ENCODE results near the gene SLC29A1. TPM values are rescaled to one million over a fixed set of nuclear protein-coding genes. Genes with fewer than 3 reads are reported as not detected.
"Not testable (repeated sequence)": the region's sequence is repeated elsewhere in the genome, so short reads cannot be mapped to it uniquely, and the experiment has no call there.

Gene SLC29A1
- total and polyA plus RNA-seq, 4 donors, result 16.1 to 51.8 (median 27.2) TPM

DNA sequence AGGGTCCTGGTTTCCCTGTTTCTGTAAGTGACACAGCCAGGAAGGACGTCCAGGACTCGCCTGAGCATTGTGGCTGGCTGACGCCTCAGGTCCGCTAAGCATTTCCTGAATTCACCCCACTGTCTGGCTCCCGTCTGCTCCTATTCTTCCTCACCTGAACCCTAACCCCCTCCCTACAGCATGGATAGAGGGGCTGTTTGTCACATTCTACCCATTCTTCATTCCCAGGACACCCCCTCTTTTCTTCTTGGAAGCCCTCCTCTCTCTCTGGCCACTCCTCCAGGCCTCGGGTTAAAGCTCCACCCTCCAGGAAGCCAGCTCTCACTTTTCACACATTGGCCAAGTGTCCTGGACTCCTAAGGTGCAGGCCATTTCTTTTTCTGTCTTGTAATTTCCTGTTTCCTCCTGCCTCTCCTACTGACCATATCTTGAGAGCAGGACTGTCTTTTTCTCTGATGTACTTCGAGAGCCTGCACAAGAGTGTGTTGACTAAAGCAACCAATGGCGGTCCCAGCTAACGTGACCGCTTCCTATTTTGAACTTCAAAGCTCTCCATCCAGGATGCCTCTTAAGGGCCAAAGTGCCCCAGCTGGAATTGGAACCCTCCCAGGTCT is 30.9 kb upstream of the SLC29A1 start:
- Histone ChIP-seq H3K4me3 (ENCODE audit: low read depth, low read length) (peak overlapping the region; percentile 26), H3K36me3 (ENCODE audit: control insufficient read depth, insufficient read depth, low read length) (no peaks in the 10 kb centered on the region), H3K9me3 (ENCODE audit: control insufficient read depth, insufficient read depth, low read length) (no peaks in the 10 kb centered on the region), H3K27me3 (ENCODE audit: control insufficient read depth, insufficient read depth, low read length) (no peaks in the 10 kb centered on the region), H3K4me1 (ENCODE audit: control insufficient read depth, insufficient read depth, low read length) (no peaks in the 10 kb centered on the region), H3K27ac (ENCODE audit: low read depth, low read length) (peak overlapping the region; percentile 19)
- WGBS (ENCODE audit: insufficient coverage), result 51% methylated on average over 10 of the region's 10 CpGs
- DNase-seq (ENCODE audit: low read depth in 4 of 6, low spot score in 6 of 6), result peak in 1 of 6 donors; percentile 22

DNA sequence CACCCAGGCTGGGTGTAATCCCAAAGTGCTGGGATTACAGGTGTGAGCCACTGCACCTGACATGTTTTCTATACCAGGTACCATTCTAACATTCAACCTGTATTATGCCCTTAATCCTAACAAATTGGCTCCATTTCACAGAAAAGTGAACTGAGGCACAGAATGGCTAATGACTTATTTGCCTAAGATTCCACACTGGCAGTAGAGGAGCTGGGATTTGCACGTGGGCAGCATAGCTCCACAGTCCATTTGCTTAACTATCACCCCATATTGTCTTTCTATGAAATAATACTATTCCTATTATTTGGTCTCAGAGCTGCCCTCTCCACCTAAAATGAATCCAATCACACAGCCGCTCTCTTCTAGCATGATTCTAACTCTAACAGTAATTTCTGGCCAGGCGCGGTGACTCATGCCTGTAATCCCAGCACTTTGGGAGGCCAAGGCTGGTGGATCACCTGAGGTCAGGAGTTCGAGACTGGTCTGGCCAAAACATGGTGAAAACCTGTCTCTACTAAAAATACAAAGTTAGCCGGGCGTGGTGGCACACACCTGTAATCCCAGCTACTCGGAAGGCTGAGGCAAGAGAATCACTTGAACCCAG is 30.0 kb upstream of the SLC29A1 start:
- Histone ChIP-seq H3K27ac (ENCODE audit: low read depth, low read length) (no peak overlapping the region), H3K9me3 (ENCODE audit: control insufficient read depth, insufficient read depth, low read length) (no peaks in the 10 kb centered on the region), H3K27me3 (ENCODE audit: control insufficient read depth, insufficient read depth, low read length) (no peaks in the 10 kb centered on the region), H3K4me1 (ENCODE audit: control insufficient read depth, insufficient read depth, low read length) (no peaks in the 10 kb centered on the region), H3K4me3 (ENCODE audit: low read depth, low read length) (no peak overlapping the region), H3K36me3 (ENCODE audit: control insufficient read depth, insufficient read depth, low read length) (no peaks in the 10 kb centered on the region)
- no peak for DNase-seq (ENCODE audit: low read depth in 4 of 6, low spot score in 6 of 6)
- WGBS (ENCODE audit: insufficient coverage), result 88% methylated on average over 6 of the region's 8 CpGs

DNA sequence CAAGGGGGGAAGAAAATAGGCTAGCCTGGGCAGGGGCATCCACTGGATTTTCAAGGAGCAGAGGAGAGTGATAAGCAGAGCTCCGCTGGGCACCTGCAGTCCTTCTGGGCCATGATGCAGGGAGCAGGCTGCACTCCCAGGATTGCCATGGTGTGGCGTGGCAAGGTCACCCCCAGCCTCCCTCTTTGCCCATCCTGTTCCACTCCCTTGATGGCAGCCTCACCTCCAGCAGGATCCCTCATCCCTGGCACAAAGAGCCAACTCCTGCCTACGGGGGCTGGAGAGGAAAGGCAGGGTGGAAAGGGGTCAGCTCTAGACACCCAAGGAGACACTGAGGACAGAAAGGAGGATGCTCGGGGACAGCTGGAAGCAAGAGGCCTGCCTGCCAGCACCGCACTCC is 29.1 kb upstream of the SLC29A1 start:
- H3K36me3 ChIP-seq (ENCODE audit: control insufficient read depth, insufficient read depth, low read length), result no peaks in the 10 kb centered on the region
- no peaks in the 10 kb centered on the region for H3K4me1 ChIP-seq (ENCODE audit: control insufficient read depth, insufficient read depth, low read length)
- H3K27me3 ChIP-seq (ENCODE audit: control insufficient read depth, insufficient read depth, low read length), result no peaks in the 10 kb centered on the region
- no peak for DNase-seq (ENCODE audit: low read depth in 4 of 6, low spot score in 6 of 6)
- no peaks in the 10 kb centered on the region for H3K9me3 ChIP-seq (ENCODE audit: control insufficient read depth, insufficient read depth, low read length)
- H3K27ac ChIP-seq (ENCODE audit: low read depth, low read length), result no peak overlapping the region
- WGBS (ENCODE audit: insufficient coverage), result 80% methylated on average over 4 of the region's 5 CpGs
- no peak overlapping the region for H3K4me3 ChIP-seq (ENCODE audit: low read depth, low read length)

DNA sequence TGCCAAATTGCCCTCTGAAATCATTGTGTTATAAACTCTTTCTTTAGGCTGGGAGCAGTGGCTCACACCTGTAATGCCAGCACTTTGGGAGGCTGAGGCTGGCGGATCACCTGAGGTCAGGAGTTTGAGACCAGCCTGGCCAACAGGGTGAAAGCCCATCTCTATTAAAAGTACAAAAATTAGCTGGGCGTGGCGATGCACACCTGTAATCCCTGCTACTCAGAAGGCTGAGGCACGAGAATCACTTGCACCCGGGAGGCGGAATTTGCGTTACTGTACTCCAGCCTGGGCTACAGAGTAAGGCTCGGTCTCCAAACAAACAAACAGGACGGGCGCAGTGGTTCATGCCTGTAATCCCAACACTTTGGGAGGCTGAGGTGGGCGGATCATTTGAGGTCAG is 27.0 kb upstream of the SLC29A1 start:
- DNase-seq (ENCODE audit: low read depth in 4 of 6, low spot score in 6 of 6); H3K27me3 ChIP-seq (ENCODE audit: control insufficient read depth, insufficient read depth, low read length); H3K27ac ChIP-seq (ENCODE audit: low read depth, low read length); H3K36me3 ChIP-seq (ENCODE audit: control insufficient read depth, insufficient read depth, low read length); H3K4me1 ChIP-seq (ENCODE audit: control insufficient read depth, insufficient read depth, low read length); H3K4me3 ChIP-seq (ENCODE audit: low read depth, low read length); H3K9me3 ChIP-seq (ENCODE audit: control insufficient read depth, insufficient read depth, low read length): not testable (repeated sequence)
- 90% methylated on average over 10 of the region's 11 CpGs for WGBS (ENCODE audit: insufficient coverage)

DNA sequence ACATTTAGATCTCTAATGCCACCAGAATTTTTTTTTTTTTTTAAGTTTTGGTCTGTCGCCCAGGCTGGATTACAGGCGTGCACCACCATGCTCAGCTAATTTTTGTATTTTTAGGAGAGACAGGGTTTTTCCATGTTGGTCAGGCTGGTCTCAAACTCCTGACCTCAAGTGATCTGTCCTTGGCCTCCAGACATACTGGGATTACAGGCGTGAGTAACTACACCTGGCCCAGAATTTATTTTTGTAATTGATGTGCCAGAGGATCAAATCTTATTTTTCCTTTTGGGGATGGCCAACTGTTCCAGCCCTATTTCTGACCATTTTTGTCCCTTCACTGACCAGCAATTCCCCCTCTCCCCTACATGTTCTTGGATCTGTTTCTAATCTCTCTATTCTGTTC is 24.7 kb upstream of the SLC29A1 start:
- H3K36me3 ChIP-seq (ENCODE audit: control insufficient read depth, insufficient read depth, low read length), result no peaks in the 10 kb centered on the region
- DNase-seq (ENCODE audit: low read depth in 4 of 6, low spot score in 6 of 6), result no peak
- no peak overlapping the region for H3K4me3 ChIP-seq (ENCODE audit: low read depth, low read length)
- no peaks in the 10 kb centered on the region for H3K9me3 ChIP-seq (ENCODE audit: control insufficient read depth, insufficient read depth, low read length)
- H3K27me3 ChIP-seq (ENCODE audit: control insufficient read depth, insufficient read depth, low read length), result no peaks in the 10 kb centered on the region
- WGBS (ENCODE audit: insufficient coverage), result 100% methylated on average over 1 of the region's 3 CpGs
- peaks cover 9% of the 10 kb centered on the region for H3K4me1 ChIP-seq (ENCODE audit: control insufficient read depth, insufficient read depth, low read length)
- H3K27ac ChIP-seq (ENCODE audit: low read depth, low read length), result no peak overlapping the region

DNA sequence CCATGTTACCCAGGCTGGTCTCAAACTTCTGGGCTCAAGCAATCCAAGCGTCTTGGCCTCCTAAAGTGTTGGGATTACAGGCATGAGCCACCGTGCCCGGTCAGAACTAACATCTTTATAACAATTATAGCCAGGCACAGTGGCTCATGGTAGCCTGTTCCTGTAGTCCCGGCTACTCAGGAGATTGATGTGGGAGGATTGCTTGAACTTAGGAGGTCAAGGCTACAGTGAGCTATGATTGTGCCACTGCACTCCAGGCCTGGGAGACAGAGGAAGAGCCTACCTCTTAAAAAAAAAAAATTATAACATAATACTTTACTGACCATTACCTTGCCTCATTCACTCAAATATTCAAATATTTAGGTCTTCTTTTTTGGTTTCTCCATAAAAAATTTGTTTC is 23.5 kb upstream of the SLC29A1 start:
- no peaks in the 10 kb centered on the region for H3K27me3 ChIP-seq (ENCODE audit: control insufficient read depth, insufficient read depth, low read length)
- no peaks in the 10 kb centered on the region for H3K9me3 ChIP-seq (ENCODE audit: control insufficient read depth, insufficient read depth, low read length)
- WGBS (ENCODE audit: insufficient coverage), result no CpG with 5 or more reads among the region's 4 CpGs
- peaks cover 9% of the 10 kb centered on the region for H3K4me1 ChIP-seq (ENCODE audit: control insufficient read depth, insufficient read depth, low read length)
- no peaks in the 10 kb centered on the region for H3K36me3 ChIP-seq (ENCODE audit: control insufficient read depth, insufficient read depth, low read length)
- no peak overlapping the region for H3K27ac ChIP-seq (ENCODE audit: low read depth, low read length)
- DNase-seq (ENCODE audit: low read depth in 4 of 6, low spot score in 6 of 6), result no peak
- H3K4me3 ChIP-seq (ENCODE audit: low read depth, low read length), result no peak overlapping the region

DNA sequence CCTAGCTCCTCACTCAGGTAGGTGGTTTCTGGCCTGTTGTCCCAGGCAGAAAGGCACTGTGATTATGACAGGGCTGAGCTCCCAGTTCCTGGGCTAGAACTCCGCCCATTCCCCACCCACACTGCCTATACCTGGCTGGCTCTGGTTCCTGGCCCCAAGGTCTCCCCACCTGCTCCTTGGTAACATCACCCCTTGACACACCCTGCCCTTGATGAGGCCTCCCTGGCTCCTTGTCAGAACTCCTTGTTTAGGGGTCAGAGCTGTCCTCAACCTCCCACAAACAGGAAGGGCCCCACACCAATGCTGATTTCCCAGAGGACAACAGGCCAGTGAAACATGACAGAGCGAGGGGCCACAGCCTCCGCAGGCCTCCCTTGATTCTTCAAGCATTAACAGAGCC is 22.2 kb upstream of the SLC29A1 start:
- H3K4me1 ChIP-seq (ENCODE audit: control insufficient read depth, insufficient read depth, low read length), result peaks cover 9% of the 10 kb centered on the region
- WGBS (ENCODE audit: insufficient coverage), result 84% methylated on average over 2 of the region's 3 CpGs
- H3K4me3 ChIP-seq (ENCODE audit: low read depth, low read length), result no peak overlapping the region
- H3K9me3 ChIP-seq (ENCODE audit: control insufficient read depth, insufficient read depth, low read length), result no peaks in the 10 kb centered on the region
- H3K27ac ChIP-seq (ENCODE audit: low read depth, low read length), result no peak overlapping the region
- H3K27me3 ChIP-seq (ENCODE audit: control insufficient read depth, insufficient read depth, low read length), result no peaks in the 10 kb centered on the region
- no peaks in the 10 kb centered on the region for H3K36me3 ChIP-seq (ENCODE audit: control insufficient read depth, insufficient read depth, low read length)
- no peak for DNase-seq (ENCODE audit: low read depth in 4 of 6, low spot score in 6 of 6)

DNA sequence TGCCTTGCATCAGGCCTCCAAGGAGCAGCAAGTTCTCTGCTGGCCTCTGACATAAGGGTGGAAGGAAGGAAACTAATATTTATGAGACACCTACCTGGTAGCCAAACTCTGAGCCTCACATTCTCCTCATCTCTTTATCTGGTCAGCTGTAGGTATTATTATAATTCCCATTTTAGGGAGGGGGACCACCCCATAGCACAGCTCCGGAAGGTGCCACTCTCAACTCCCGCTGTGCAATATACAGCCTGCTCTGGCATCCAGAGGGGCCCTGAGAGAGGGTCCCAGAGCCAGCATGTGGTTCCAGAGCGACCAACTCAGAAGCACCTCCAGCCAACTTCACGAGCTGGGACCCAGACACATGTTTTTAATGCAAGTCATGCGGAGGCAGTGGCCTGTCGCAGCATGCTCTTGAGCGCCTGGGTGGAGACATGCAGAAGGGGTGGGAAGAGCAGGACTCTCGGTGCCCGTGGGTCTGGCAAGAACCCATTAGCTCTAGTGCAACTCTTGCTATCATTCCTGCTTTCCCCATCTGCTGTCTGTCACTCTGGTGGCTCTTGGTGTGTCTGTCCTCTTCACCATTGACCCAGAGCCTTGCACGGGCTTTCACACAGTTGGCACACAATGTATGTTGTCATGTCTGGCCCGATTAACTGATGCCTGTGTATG is 21.6 kb upstream of the SLC29A1 start:
- no peak for DNase-seq (ENCODE audit: low read depth in 4 of 6, low spot score in 6 of 6)
- Histone ChIP-seq H3K9me3 (ENCODE audit: control insufficient read depth, insufficient read depth, low read length) (no peaks in the 10 kb centered on the region), H3K27me3 (ENCODE audit: control insufficient read depth, insufficient read depth, low read length) (no peaks in the 10 kb centered on the region), H3K4me3 (ENCODE audit: low read depth, low read length) (no peak overlapping the region), H3K36me3 (ENCODE audit: control insufficient read depth, insufficient read depth, low read length) (no peaks in the 10 kb centered on the region), H3K27ac (ENCODE audit: low read depth, low read length) (no peak overlapping the region), H3K4me1 (ENCODE audit: control insufficient read depth, insufficient read depth, low read length) (peaks cover 9% of the 10 kb centered on the region)
- WGBS (ENCODE audit: insufficient coverage), result 73% methylated on average over 11 of the region's 11 CpGs

DNA sequence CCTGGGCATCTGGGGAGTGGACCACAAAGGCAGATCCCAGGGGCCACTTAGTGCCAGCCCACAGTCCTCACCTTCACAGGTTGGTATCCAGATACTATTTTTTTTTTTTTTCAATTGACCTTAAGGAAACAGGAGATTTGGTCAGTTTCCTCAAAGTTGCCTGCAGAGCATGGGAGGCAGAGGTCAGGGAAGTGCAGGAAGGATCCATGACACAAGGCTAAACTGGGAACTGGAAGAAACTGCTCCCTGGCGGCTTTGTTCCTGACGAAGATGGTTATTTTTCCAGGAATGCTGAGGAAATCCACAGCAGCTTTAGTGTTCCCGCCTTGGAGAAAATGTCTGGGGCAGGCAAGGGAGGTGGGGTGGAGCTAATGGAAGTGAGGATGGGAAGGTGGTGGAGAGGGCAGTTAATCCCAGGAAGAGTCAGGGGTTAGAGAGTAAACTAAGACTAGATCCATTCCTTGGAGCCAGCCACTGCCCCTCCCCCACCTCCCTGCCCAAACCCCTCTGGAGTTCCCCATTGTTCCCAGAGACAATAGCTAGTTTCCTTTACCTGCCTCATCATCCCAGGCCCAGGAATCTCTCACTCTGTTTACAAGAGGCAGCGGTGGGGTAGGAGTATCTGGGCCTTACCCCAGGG is 20.9 kb upstream of the SLC29A1 start:
- WGBS (ENCODE audit: insufficient coverage), result 79% methylated on average over 4 of the region's 4 CpGs

More for the DNA sequence above, 20.9 kb upstream of the SLC29A1 start:
- no peaks in the 10 kb centered on the region for H3K27me3 ChIP-seq (ENCODE audit: control insufficient read depth, insufficient read depth, low read length)
- no peak for DNase-seq (ENCODE audit: low read depth in 4 of 6, low spot score in 6 of 6)
- H3K4me3 ChIP-seq (ENCODE audit: low read depth, low read length), result no peak overlapping the region
- no peaks in the 10 kb centered on the region for H3K9me3 ChIP-seq (ENCODE audit: control insufficient read depth, insufficient read depth, low read length)
- peaks cover 9% of the 10 kb centered on the region for H3K4me1 ChIP-seq (ENCODE audit: control insufficient read depth, insufficient read depth, low read length)
- H3K27ac ChIP-seq (ENCODE audit: low read depth, low read length), result no peak overlapping the region
- H3K36me3 ChIP-seq (ENCODE audit: control insufficient read depth, insufficient read depth, low read length), result no peaks in the 10 kb centered on the region

Data from spinal cord (tissue), 10 donors.